ENCODE data around the gene GAS7.

DNA sequence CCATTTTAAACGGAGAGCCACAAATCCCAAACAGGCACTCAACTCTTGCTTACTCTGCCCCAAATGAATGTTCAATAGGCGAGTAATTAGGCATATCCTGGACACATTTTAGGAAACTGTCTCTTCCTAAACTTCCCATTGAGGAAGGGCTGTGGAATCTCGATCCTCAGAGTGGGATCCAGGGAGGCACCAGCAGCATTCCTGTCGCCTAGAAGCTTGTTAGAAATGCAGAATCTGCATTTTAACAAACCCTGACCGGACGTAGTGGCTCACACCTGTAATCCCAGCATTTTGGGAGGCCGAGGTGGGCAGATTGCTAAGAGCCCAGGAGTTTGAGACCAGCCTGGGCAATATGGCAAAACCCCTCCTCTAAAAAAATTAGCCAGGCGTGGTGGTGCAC is 95.6 kb downstream of the GAS7 start:
- no peak for TF ChIP-seq PATZ1 (CRISPR knock-in tag; IDR thresholded peaks at IDR 0.05; ENCODE audit: borderline replicate concordance)
- TF ChIP-seq SNAI2 (CRISPR knock-in tag; IDR thresholded peaks at IDR 0.05) = no peak
- no peak for TF ChIP-seq ARNTL (CRISPR knock-in tag; IDR thresholded peaks at IDR 0.05; ENCODE audit: borderline replicate concordance, low read depth)
- TF ChIP-seq TCF4 (CRISPR knock-in tag; IDR thresholded peaks at IDR 0.05; ENCODE audit: borderline replicate concordance) = no peak
- TF ChIP-seq, protein P1, sequence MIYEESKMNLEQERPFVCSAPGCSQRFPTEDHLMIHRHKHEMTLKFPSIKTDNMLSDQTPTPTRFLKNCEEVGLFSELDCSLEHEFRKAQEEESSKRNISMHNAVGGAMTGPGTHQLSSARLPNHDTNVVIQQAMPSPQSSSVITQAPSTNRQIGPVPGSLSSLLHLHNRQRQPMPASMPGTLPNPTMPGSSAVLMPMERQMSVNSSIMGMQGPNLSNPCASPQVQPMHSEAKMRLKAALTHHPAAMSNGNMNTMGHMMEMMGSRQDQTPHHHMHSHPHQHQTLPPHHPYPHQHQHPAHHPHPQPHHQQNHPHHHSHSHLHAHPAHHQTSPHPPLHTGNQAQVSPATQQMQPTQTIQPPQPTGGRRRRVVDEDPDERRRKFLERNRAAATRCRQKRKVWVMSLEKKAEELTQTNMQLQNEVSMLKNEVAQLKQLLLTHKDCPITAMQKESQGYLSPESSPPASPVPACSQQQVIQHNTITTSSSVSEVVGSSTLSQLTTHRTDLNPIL (CRISPR knock-in tag; IDR thresholded peaks at IDR 0.05; ENCODE audit: low read depth) = no peak
- no peak for TF ChIP-seq RARB (CRISPR knock-in tag; IDR thresholded peaks at IDR 0.05)
- no peak for TF ChIP-seq ESRRG (CRISPR knock-in tag; IDR thresholded peaks at IDR 0.05)
